ENCODE results near the gene KRR1. TPM values are rescaled to one million over a fixed set of nuclear protein-coding genes. Genes with fewer than 3 reads are reported as not detected.
"Not testable (repeated sequence)": the region's sequence is repeated elsewhere in the genome, so short reads cannot be mapped to it uniquely, and the experiment has no call there.

Gene KRR1
- total RNA-seq, 2 donors from 2014 or later = 60.7 to 75.2 TPM

- no peak overlapping the region for H3K27ac ChIP-seq (ENCODE audit: low read depth, low read length)
- no peak overlapping the region for H3K4me3 Mint-ChIP-seq
Observed at GRCh38 chr12:75460204-75460603, 51.2 kb downstream of the KRR1 start.

GRCh38 chr12:75459755-75460154 lies 51.7 kb downstream of the KRR1 start:
- Mint-ChIP-seq H3K27ac (no peak overlapping the region), H3K9me3 (peaks cover 38% of the 10 kb centered on the region), H3K4me3 (no peak overlapping the region), H3K4me1 (no peaks in the 10 kb centered on the region), H3K36me3 (ENCODE audit: low read depth) (peaks cover 2% of the 10 kb centered on the region), H3K27me3 (ENCODE audit: insufficient read depth) (no peaks in the 10 kb centered on the region)
- H3K27ac ChIP-seq (ENCODE audit: low read depth, low read length) = no peak overlapping the region
- H3K9me3 ChIP-seq (ENCODE audit: control insufficient read depth, low read length) = peaks cover 19% of the 10 kb centered on the region
- H3K27me3 ChIP-seq (ENCODE audit: control insufficient read depth, insufficient read depth, low read length, poor library complexity, severe bottlenecking) = no peaks in the 10 kb centered on the region
- no peaks in the 10 kb centered on the region for H3K4me1 ChIP-seq (ENCODE audit: control insufficient read depth, insufficient read depth, low read length)
- H3K4me3 ChIP-seq (ENCODE audit: low read length) = no peak overlapping the region
- WGBS, 2 experiments (ENCODE audit: insufficient coverage in 1 of 2, insufficient read length in 1 of 2) = 93% methylated on average over 2 of the region's 3 CpGs; no CpG with 5 or more reads in 1 of the 2 experiments
- H3K9ac ChIP-seq (ENCODE audit: extremely low read depth, low read length, poor library complexity, severe bottlenecking) = no peak overlapping the region
- TF ChIP-seq, protein P1, sequence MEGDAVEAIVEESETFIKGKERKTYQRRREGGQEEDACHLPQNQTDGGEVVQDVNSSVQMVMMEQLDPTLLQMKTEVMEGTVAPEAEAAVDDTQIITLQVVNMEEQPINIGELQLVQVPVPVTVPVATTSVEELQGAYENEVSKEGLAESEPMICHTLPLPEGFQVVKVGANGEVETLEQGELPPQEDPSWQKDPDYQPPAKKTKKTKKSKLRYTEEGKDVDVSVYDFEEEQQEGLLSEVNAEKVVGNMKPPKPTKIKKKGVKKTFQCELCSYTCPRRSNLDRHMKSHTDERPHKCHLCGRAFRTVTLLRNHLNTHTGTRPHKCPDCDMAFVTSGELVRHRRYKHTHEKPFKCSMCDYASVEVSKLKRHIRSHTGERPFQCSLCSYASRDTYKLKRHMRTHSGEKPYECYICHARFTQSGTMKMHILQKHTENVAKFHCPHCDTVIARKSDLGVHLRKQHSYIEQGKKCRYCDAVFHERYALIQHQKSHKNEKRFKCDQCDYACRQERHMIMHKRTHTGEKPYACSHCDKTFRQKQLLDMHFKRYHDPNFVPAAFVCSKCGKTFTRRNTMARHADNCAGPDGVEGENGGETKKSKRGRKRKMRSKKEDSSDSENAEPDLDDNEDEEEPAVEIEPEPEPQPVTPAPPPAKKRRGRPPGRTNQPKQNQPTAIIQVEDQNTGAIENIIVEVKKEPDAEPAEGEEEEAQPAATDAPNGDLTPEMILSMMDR (conservative IDR thresholded peaks at IDR 0.05) = no peak
- DNase-seq = no peak
- no peaks in the 10 kb centered on the region for H3K36me3 ChIP-seq (ENCODE audit: control insufficient read depth, insufficient read depth, low read length)

More at GRCh38 chr12:75460204-75460603, 51.2 kb downstream of the KRR1 start:
- Mint-ChIP-seq H3K4me1 (no peaks in the 10 kb centered on the region), H3K36me3 (ENCODE audit: low read depth) (peaks cover 2% of the 10 kb centered on the region), H3K9me3 (peaks cover 38% of the 10 kb centered on the region), H3K27me3 (ENCODE audit: insufficient read depth) (no peaks in the 10 kb centered on the region), H3K27ac (no peak overlapping the region)
- H3K9me3 ChIP-seq (ENCODE audit: control insufficient read depth, low read length) = peaks cover 19% of the 10 kb centered on the region
- DNase-seq = no peak
- no peak overlapping the region for H3K9ac ChIP-seq (ENCODE audit: extremely low read depth, low read length, poor library complexity, severe bottlenecking)
- H3K4me1 ChIP-seq (ENCODE audit: control insufficient read depth, insufficient read depth, low read length) = no peaks in the 10 kb centered on the region
- TF ChIP-seq, protein P1 (conservative IDR thresholded peaks at IDR 0.05) = no peak
- no peaks in the 10 kb centered on the region for H3K36me3 ChIP-seq (ENCODE audit: control insufficient read depth, insufficient read depth, low read length)
- no peak overlapping the region for H3K4me3 ChIP-seq (ENCODE audit: low read length)
- H3K27me3 ChIP-seq (ENCODE audit: control insufficient read depth, insufficient read depth, low read length, poor library complexity, severe bottlenecking) = no peaks in the 10 kb centered on the region

- not testable (repeated sequence) for H3K9ac ChIP-seq (ENCODE audit: extremely low read depth, low read length, poor library complexity, severe bottlenecking); H3K27ac ChIP-seq (ENCODE audit: low read depth, low read length); H3K4me1 ChIP-seq (ENCODE audit: control insufficient read depth, insufficient read depth, low read length); H3K27ac Mint-ChIP-seq; H3K27me3 ChIP-seq (ENCODE audit: control insufficient read depth, insufficient read depth, low read length, poor library complexity, severe bottlenecking); H3K4me3 Mint-ChIP-seq; H3K36me3 ChIP-seq (ENCODE audit: control insufficient read depth, insufficient read depth, low read length); H3K27me3 Mint-ChIP-seq (ENCODE audit: insufficient read depth); H3K4me1 Mint-ChIP-seq; H3K4me3 ChIP-seq (ENCODE audit: low read length); H3K36me3 Mint-ChIP-seq (ENCODE audit: low read depth)
- DNase-seq = peak; percentile 82
- 90 to 95% methylated on average over 6 to 9 of the region's 9 CpGs for WGBS, 2 experiments (ENCODE audit: insufficient coverage in 1 of 2, insufficient read length in 1 of 2)
- H3K9me3 Mint-ChIP-seq = peaks cover 35% of the 10 kb centered on the region
- H3K9me3 ChIP-seq (ENCODE audit: control insufficient read depth, low read length) = peaks cover 16% of the 10 kb centered on the region
Observed at GRCh38 chr12:75457866-75458265, 53.5 kb downstream of the KRR1 start.

- peaks cover 2% of the 10 kb centered on the region for H3K36me3 Mint-ChIP-seq (ENCODE audit: low read depth)
- TF ChIP-seq, protein P1 (conservative IDR thresholded peaks at IDR 0.05) = no peak
- Histone ChIP-seq H3K4me3 (ENCODE audit: low read length) (no peak overlapping the region), H3K36me3 (ENCODE audit: control insufficient read depth, insufficient read depth, low read length) (no peaks in the 10 kb centered on the region), H3K27ac (ENCODE audit: low read depth, low read length) (no peak overlapping the region), H3K4me1 (ENCODE audit: control insufficient read depth, insufficient read depth, low read length) (no peaks in the 10 kb centered on the region), H3K27me3 (ENCODE audit: control insufficient read depth, insufficient read depth, low read length, poor library complexity, severe bottlenecking) (no peaks in the 10 kb centered on the region), H3K9me3 (ENCODE audit: control insufficient read depth, low read length) (peaks cover 16% of the 10 kb centered on the region), H3K9ac (ENCODE audit: extremely low read depth, low read length, poor library complexity, severe bottlenecking) (no peak overlapping the region)
- no peak for DNase-seq
- peaks cover 35% of the 10 kb centered on the region for H3K9me3 Mint-ChIP-seq
- H3K27ac Mint-ChIP-seq = no peak overlapping the region
- H3K27me3 Mint-ChIP-seq (ENCODE audit: insufficient read depth) = no peaks in the 10 kb centered on the region
- no peaks in the 10 kb centered on the region for H3K4me1 Mint-ChIP-seq
- H3K4me3 Mint-ChIP-seq = no peak overlapping the region
- 100% methylated on average over 1 of the region's 1 CpG; no CpG with 5 or more reads in 1 of the 2 experiments for WGBS, 2 experiments (ENCODE audit: insufficient coverage in 1 of 2, insufficient read length in 1 of 2)
Observed at GRCh38 chr12:75457191-75457590, 54.2 kb downstream of the KRR1 start.

All from endodermal cell (in vitro differentiated cells).